MCF 10A (cell line): Measurements from ENCODE around the gene CERS6. TPM values are rescaled to one million over a fixed set of nuclear protein-coding genes. Genes with fewer than 3 reads are reported as not detected.

Experiments
- BruUV-seq: library from RNA; stranded (reverse); fragments of 400-500 nt; replicated peaks from 2 replicates; lab custom pipeline; 2021; lab: Mats Ljungman, UMichigan
- CTCF ChIA-PET: fragments of 300-600 bp; sonication (Branson Sonifier 250); formaldehyde crosslinking; extraction: SDS; loops from one replicate; lab custom pipeline; 2021; ENCODE audit warnings: antibody characterized with exemption, inconsistent platforms; lab: Yijun Ruan, JAX
- POLR2A ChIA-PET: fragments of 300-600, 350-650 bp; sonication (Branson Sonifier 250); formaldehyde crosslinking; extraction: SDS; loops from one replicate; lab custom pipeline; 2020; ENCODE audit warnings: antibody characterized with exemption, inconsistent platforms; lab: Yijun Ruan, JAX
- DNase-seq: peaks from one replicate; pipeline ENCODE4 v3.0.0-alpha.2; 2018; ENCODE audit not compliant: unreplicated experiment
- H3K27ac Mint-ChIP-seq: one replicate; pipeline ENCODE4 v1.8.0; 2022; ENCODE audit warnings: mild to moderate bottlenecking, low read depth, mixed read lengths; ENCODE audit not compliant: unreplicated experiment
- H3K27me3 Mint-ChIP-seq: one replicate; pipeline ENCODE4 v1.8.0; 2022; ENCODE audit warnings: mixed read lengths; ENCODE audit not compliant: insufficient read depth, unreplicated experiment
- H3K36me3 Mint-ChIP-seq: one replicate; pipeline ENCODE4 v1.8.0; 2022; ENCODE audit warnings: mild to moderate bottlenecking, moderate library complexity, mixed read lengths; ENCODE audit not compliant: insufficient read depth, unreplicated experiment
- H3K4me1 Mint-ChIP-seq: one replicate; pipeline ENCODE4 v1.8.0; 2022; ENCODE audit warnings: mixed read lengths; ENCODE audit not compliant: insufficient read depth, unreplicated experiment
- H3K4me3 Mint-ChIP-seq: one replicate; pipeline ENCODE4 v1.8.0; 2022; ENCODE audit warnings: mild to moderate bottlenecking, moderate library complexity, mixed read lengths; ENCODE audit not compliant: unreplicated experiment
- H3K9me3 Mint-ChIP-seq: one replicate; pipeline ENCODE4 v1.8.0; 2022; ENCODE audit warnings: mixed read lengths; ENCODE audit not compliant: unreplicated experiment
- intact Hi-C: fragments of 100-400 bp; cut with micrococcal nuclease; formaldehyde crosslinking; loops from 2 replicates; pipeline ENCODE4 v1.14.1; 2022
- total RNA-seq: library from RNA; stranded (reverse); gene quantifications from 2 replicates; pipeline ENCODE4 v1.2.3, GENCODE V29; 2022
- TF ChIP-seq, protein P1 (sequence below): fragments of 200-600 bp; IDR thresholded peaks from one replicate; pipeline ENCODE4 v1.8.0; 2022; ENCODE audit warnings: antibody characterized with exemption, mild to moderate bottlenecking; ENCODE audit not compliant: unreplicated experiment

The CERS6 gene
- total RNA-seq, 1 experiment from 2014 or later: 27.4 TPM

DNA sequence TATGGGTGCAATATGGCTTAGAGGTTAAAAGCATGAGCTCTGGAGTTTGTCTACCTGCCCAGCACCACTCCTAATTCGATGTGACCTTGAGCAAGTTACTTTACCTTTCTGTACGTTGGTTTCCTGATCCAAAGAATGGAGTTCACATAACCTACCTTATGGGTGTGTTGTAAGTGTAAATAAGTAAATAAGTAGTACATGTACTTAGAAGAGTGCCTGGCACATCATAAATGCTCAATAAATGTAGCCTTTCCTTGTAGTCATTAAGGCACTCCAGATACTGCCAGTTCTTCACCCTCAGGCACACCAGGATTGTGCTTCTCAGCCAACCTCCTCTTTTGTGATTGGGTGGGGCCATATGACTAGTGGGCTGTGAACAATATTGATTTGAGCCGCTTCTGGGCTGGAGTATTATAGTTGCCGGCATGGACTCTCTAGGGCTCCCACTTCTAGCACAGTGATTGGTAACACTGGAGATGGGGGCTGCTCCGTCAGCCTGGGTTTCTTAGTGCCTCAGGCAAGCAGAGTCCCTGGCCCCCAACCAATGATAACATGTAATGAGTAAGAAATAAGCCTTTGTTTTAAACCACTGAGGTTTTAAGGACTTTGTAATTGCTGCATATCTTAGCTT, 244.7 kb downstream of the CERS6 start:
- H3K4me3 Mint-ChIP-seq: no peak overlapping the region
- CTCF ChIA-PET: interaction anchor here (0.7 to 1.4 kb wide), 4 partner anchors 11 to 363 kb away, joined by 3 read pairs; no protein-coding TSS in a partner anchor
- DNase-seq: peak; percentile 66
- intact Hi-C loops: loop anchor here (2.0 to 10.0 kb wide), 2 partner anchors 58 to 224 kb away; no protein-coding TSS in a partner anchor
- H3K27ac Mint-ChIP-seq: peak overlapping the region; percentile 29
- H3K9me3 Mint-ChIP-seq: no peaks in the 10 kb centered on the region
- POLR2A ChIA-PET: no interaction called here
- H3K4me1 Mint-ChIP-seq: peaks cover 18% of the 10 kb centered on the region
- TF ChIP-seq, protein P1, sequence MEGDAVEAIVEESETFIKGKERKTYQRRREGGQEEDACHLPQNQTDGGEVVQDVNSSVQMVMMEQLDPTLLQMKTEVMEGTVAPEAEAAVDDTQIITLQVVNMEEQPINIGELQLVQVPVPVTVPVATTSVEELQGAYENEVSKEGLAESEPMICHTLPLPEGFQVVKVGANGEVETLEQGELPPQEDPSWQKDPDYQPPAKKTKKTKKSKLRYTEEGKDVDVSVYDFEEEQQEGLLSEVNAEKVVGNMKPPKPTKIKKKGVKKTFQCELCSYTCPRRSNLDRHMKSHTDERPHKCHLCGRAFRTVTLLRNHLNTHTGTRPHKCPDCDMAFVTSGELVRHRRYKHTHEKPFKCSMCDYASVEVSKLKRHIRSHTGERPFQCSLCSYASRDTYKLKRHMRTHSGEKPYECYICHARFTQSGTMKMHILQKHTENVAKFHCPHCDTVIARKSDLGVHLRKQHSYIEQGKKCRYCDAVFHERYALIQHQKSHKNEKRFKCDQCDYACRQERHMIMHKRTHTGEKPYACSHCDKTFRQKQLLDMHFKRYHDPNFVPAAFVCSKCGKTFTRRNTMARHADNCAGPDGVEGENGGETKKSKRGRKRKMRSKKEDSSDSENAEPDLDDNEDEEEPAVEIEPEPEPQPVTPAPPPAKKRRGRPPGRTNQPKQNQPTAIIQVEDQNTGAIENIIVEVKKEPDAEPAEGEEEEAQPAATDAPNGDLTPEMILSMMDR: no peak
- H3K36me3 Mint-ChIP-seq: peaks cover 20% of the 10 kb centered on the region
- no TSS peak for BruUV-seq
- H3K27me3 Mint-ChIP-seq: no peaks in the 10 kb centered on the region

DNA sequence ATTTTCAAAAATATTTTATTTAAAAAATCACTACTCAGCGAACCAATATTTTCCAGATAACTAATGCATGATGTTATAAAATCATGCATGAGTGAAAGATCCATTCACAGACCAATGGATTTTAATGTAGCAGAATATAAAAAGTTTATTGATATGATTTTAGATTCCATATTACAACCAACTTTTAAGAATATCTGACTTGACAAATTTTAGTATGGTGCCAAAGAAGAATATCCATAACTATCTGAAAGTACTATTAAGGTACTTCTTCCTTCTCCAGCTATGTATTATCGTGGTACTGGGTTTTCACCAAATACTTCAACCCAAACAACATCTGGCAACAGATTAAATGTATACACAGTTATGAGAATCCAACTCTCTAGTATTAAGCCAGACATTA, 246.5 kb downstream of the CERS6 start:
- H3K27me3 Mint-ChIP-seq: no peaks in the 10 kb centered on the region
- CTCF ChIA-PET: interaction anchor here (0.7 kb wide), 1 partner anchor 260 kb away, joined by 3 read pairs; no protein-coding TSS in a partner anchor
- POLR2A ChIA-PET: interaction anchor here (0.6 to 0.7 kb wide), 2 partner anchors 16 to 52 kb away, joined by 3 to 4 read pairs; no protein-coding TSS in a partner anchor

DNA sequence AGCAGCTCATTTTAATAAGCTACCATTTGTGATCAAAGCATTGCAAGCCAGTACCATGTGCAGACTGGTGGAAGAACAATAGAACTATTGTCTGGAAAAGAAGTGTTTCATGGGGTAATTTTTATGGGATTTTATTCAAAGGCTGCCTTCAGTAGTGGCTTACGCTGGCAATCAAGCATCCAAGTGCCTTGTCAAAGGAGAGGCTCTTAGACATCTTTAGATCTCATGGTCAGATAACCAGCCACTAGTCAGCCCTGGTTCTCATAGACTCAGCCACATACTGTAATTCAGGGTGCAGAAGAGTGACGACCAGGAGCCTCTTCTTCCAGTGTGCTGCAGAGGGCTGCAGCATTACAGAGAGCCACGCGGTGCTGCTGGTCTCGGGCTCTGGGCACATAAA, 247.9 kb downstream of the CERS6 start:
- H3K4me1 Mint-ChIP-seq: peaks cover 18% of the 10 kb centered on the region
- H3K27ac Mint-ChIP-seq: no peak overlapping the region
- intact Hi-C loops: loop anchor here (10.0 kb wide), 1 partner anchor 221 kb away; no protein-coding TSS in a partner anchor
- ChIA-PET CTCF (interaction anchor here (0.5 to 1.2 kb wide), 4 partner anchors 13 to 585 kb away, joined by 3 to 4 read pairs (median 3); no protein-coding TSS in a partner anchor), POLR2A (interaction anchor here (0.6 kb wide), 1 partner anchor 229 kb away, joined by 4 read pairs; no protein-coding TSS in a partner anchor)
- H3K9me3 Mint-ChIP-seq: no peaks in the 10 kb centered on the region
- no peaks in the 10 kb centered on the region for H3K27me3 Mint-ChIP-seq
- BruUV-seq: no TSS peak
- TF ChIP-seq, protein P1: no peak
- H3K36me3 Mint-ChIP-seq: peaks cover 5% of the 10 kb centered on the region
- H3K4me3 Mint-ChIP-seq: no peak overlapping the region
- DNase-seq: no peak

More for the DNA sequence above, 246.5 kb downstream of the CERS6 start:
- no TSS peak for BruUV-seq
- intact Hi-C loops: loop anchor here (10.0 kb wide), 1 partner anchor 222 kb away; no protein-coding TSS in a partner anchor
- no peak for DNase-seq
- Mint-ChIP-seq H3K4me1 (peaks cover 18% of the 10 kb centered on the region), H3K9me3 (no peaks in the 10 kb centered on the region), H3K27ac (no peak overlapping the region), H3K4me3 (no peak overlapping the region), H3K36me3 (peaks cover 12% of the 10 kb centered on the region)
- TF ChIP-seq, protein P1: no peak
